Stomach (tissue), 4 donors: Measurements from ENCODE around the gene RPRD1B.

Experiments
- CTCF ChIP-seq, 7 experiments: fragments of 450-650 bp in 4 of 7; fragments of 200-600 bp in 3 of 7; sonication (generic) in 3 of 7; IDR thresholded peaks; one replicate each; pipeline ENCODE4 v1.5.1; 2016 to 2019; ENCODE audit warnings: antibody characterized with exemption in 7 of 7, control low read depth in 2 of 7, mild to moderate bottlenecking in 1 of 7
- EP300 ChIP-seq: sonication (generic); formaldehyde crosslinking; IDR thresholded peaks from one replicate; pipeline ENCODE4 v1.6.1; 2017; ENCODE audit warnings: antibody characterized with exemption
- POLR2A ChIP-seq, 4 donors: fragments of 450-650 bp; IDR thresholded peaks; one replicate each; pipeline ENCODE4 v1.6.1; 2016; ENCODE audit warnings: antibody characterized with exemption in 4 of 4, control low read depth in 2 of 4, mild to moderate bottlenecking in 1 of 4, moderate library complexity in 1 of 4
- POLR2AphosphoS5 ChIP-seq, 3 donors: sonication (generic); formaldehyde crosslinking; IDR thresholded peaks; one replicate each; pipeline ENCODE4 v1.6.1; 2016; ENCODE audit warnings: antibody characterized with exemption in 3 of 3

DNA sequence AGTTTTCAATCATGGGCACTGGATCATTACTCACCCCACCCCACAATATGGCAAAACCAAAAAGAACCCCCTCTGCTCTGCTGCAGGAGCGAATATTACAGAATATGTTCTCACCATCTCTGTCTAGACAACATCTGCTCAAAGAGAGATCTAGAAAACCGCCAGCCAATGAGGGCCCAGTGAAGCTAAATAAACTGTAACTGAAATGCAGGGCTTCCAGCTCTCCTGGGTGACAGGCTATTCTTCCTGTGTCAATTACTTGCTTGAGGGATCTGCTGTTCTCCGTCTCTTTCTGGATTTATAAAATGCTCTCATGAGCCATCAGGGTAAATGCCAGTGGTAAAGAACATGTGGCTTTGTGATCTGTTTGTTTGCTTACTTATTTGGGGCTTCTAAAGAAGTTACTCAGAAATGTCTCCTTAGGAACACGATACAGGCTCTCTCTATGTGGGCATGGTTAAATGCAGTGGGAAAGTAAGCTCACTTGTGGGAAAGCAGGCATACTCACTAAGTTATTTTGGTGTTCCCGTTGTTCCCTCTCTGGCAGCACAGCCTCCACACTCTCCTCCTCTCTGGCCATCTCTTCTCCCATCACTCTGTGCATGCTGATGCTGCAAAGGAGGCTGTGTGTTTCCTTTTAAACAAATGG is 45.1 kb upstream of the RPRD1B start:
- no peak for TF ChIP-seq POLR2AphosphoS5 (IDR thresholded peaks at IDR 0.05)
- TF ChIP-seq CTCF (IDR thresholded peaks at IDR 0.05) = no peak
- TF ChIP-seq EP300 = no peak
- TF ChIP-seq POLR2A (IDR thresholded peaks at IDR 0.05) = no peak
